Endodermal cell (in vitro differentiated cells): Measurements from ENCODE around the gene CERS3. TPM values are rescaled to one million over a fixed set of nuclear protein-coding genes. Genes with fewer than 3 reads are reported as not detected.

Experiments used
- DNase-seq: peaks from one replicate; pipeline ENCODE4 v3.0.0-alpha.2; 2017
- H3K27ac ChIP-seq: 2 replicates; pipeline ENCODE4 v1.5.1; 2013; ENCODE audit warnings: mild to moderate bottlenecking, low read depth, low read length, moderate library complexity
- H3K27me3 ChIP-seq: 2 replicates; pipeline ENCODE4 v1.6.1; 2013; ENCODE audit warnings: mild to moderate bottlenecking, low read length, moderate library complexity; ENCODE audit not compliant: insufficient read depth, control insufficient read depth, poor library complexity, severe bottlenecking
- H3K36me3 ChIP-seq: 2 replicates; pipeline ENCODE4 v1.7.0; 2013; ENCODE audit warnings: mild to moderate bottlenecking, low read length, moderate library complexity; ENCODE audit not compliant: control insufficient read depth, insufficient read depth
- H3K4me1 ChIP-seq: one replicate; pipeline ENCODE4 v1.7.0; 2013; ENCODE audit warnings: low read length; ENCODE audit not compliant: control insufficient read depth, insufficient read depth
- H3K4me3 ChIP-seq: 2 replicates; pipeline ENCODE4 v1.5.1; 2013; ENCODE audit warnings: mild to moderate bottlenecking, low read length, moderate library complexity
- H3K9ac ChIP-seq: 2 replicates; pipeline ENCODE4 v1.6.1; 2013; ENCODE audit warnings: mild to moderate bottlenecking, low read length, moderate library complexity; ENCODE audit not compliant: poor library complexity, severe bottlenecking; ENCODE audit errors: extremely low read depth
- H3K9me3 ChIP-seq: 2 replicates; pipeline ENCODE4 v1.6.1; 2013; ENCODE audit warnings: mild to moderate bottlenecking, low read length, moderate library complexity; ENCODE audit not compliant: control insufficient read depth
- H3K27ac Mint-ChIP-seq: 2 replicates; pipeline ENCODE4 v1.8.0; 2020; ENCODE audit warnings: mixed read lengths
- H3K27me3 Mint-ChIP-seq: 2 replicates; pipeline ENCODE4 v1.8.0; 2021; ENCODE audit warnings: mild to moderate bottlenecking, mixed read lengths; ENCODE audit not compliant: insufficient read depth
- H3K36me3 Mint-ChIP-seq: 2 replicates; pipeline ENCODE4 v1.8.0; 2020; ENCODE audit warnings: low read depth, mixed read lengths
- H3K4me1 Mint-ChIP-seq: 2 replicates; pipeline ENCODE4 v1.8.0; 2020; ENCODE audit warnings: mixed read lengths
- H3K4me3 Mint-ChIP-seq: 2 replicates; pipeline ENCODE4 v1.8.0; 2020; ENCODE audit warnings: mild to moderate bottlenecking, moderate library complexity, mixed read lengths
- H3K9me3 Mint-ChIP-seq: 2 replicates; pipeline ENCODE4 v1.8.0; 2020; ENCODE audit warnings: mild to moderate bottlenecking, mixed read lengths
- WGBS, 2 experiments: methylation state at CpG; one replicate each; pipeline versions ENCODE4 v1.1.5 to v1.1.7; 2013; ENCODE audit warnings: missing lambda C conversion rate in 2 of 2, mixed read lengths in 1 of 2; ENCODE audit not compliant: insufficient coverage in 1 of 2, insufficient read length in 1 of 2; 5-methylcytosine and 5-hydroxymethylcytosine counted together
- total RNA-seq, 2 donors: library from RNA; stranded (reverse); fragmentation: NEBNext Ultra II Directional in 1 of 2; extraction: Animal tissue kit (Norgen Biotek cat#: 25700) in 1 of 2; gene quantifications; 2 replicates in 1 of 2; 3 replicates in 1 of 2; pipeline ENCODE4 v1.2.1, GENCODE V29; 2021
- TF ChIP-seq, protein P1 (sequence below): fragments of 200-600 bp; sonication (generic); conservative IDR thresholded peaks from 2 replicates; pipeline ENCODE4 v1.5.0; 2021; ENCODE audit warnings: antibody characterized with exemption, mild to moderate bottlenecking

Gene CERS3
- total RNA-seq, 2 donors from 2014 or later, result 0.48 TPM; not detected in 1

GRCh38 chr15:100553468-100553867, 24.7 kb upstream of the CERS3 start:
- TF ChIP-seq, protein P1, sequence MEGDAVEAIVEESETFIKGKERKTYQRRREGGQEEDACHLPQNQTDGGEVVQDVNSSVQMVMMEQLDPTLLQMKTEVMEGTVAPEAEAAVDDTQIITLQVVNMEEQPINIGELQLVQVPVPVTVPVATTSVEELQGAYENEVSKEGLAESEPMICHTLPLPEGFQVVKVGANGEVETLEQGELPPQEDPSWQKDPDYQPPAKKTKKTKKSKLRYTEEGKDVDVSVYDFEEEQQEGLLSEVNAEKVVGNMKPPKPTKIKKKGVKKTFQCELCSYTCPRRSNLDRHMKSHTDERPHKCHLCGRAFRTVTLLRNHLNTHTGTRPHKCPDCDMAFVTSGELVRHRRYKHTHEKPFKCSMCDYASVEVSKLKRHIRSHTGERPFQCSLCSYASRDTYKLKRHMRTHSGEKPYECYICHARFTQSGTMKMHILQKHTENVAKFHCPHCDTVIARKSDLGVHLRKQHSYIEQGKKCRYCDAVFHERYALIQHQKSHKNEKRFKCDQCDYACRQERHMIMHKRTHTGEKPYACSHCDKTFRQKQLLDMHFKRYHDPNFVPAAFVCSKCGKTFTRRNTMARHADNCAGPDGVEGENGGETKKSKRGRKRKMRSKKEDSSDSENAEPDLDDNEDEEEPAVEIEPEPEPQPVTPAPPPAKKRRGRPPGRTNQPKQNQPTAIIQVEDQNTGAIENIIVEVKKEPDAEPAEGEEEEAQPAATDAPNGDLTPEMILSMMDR, result no peak
- Histone ChIP-seq H3K9ac (no peak overlapping the region), H3K27me3 (no peaks in the 10 kb centered on the region), H3K4me3 (no peak overlapping the region), H3K9me3 (peaks cover 6% of the 10 kb centered on the region), H3K4me1 (no peaks in the 10 kb centered on the region), H3K36me3 (no peaks in the 10 kb centered on the region), H3K27ac (no peak overlapping the region)
- H3K4me1 Mint-ChIP-seq, result no peaks in the 10 kb centered on the region
- no peaks in the 10 kb centered on the region for H3K27me3 Mint-ChIP-seq
- no peak for DNase-seq
- H3K9me3 Mint-ChIP-seq, result peaks cover 62% of the 10 kb centered on the region
- H3K27ac Mint-ChIP-seq, result no peak overlapping the region
- WGBS, 2 experiments, result 93 to 96% methylated on average over 16 of the region's 16 CpGs
- peaks cover 5% of the 10 kb centered on the region for H3K36me3 Mint-ChIP-seq
- no peak overlapping the region for H3K4me3 Mint-ChIP-seq

- H3K4me1 Mint-ChIP-seq, result no peaks in the 10 kb centered on the region
- no peaks in the 10 kb centered on the region for H3K27me3 ChIP-seq
- no peak overlapping the region for H3K4me3 Mint-ChIP-seq
- TF ChIP-seq, protein P1, result no peak
- no peak overlapping the region for H3K4me3 ChIP-seq
- peaks cover 32% of the 10 kb centered on the region for H3K9me3 Mint-ChIP-seq
- H3K36me3 ChIP-seq, result no peaks in the 10 kb centered on the region
- H3K9me3 ChIP-seq, result peaks cover 6% of the 10 kb centered on the region
- H3K36me3 Mint-ChIP-seq, result no peaks in the 10 kb centered on the region
- DNase-seq, result no peak
- no peaks in the 10 kb centered on the region for H3K4me1 ChIP-seq
- H3K27me3 Mint-ChIP-seq, result no peaks in the 10 kb centered on the region
- H3K27ac Mint-ChIP-seq, result no peak overlapping the region
- H3K27ac ChIP-seq, result no peak overlapping the region
- WGBS, 2 experiments, result 88 to 92% methylated on average over 3 to 5 of the region's 5 CpGs
- no peak overlapping the region for H3K9ac ChIP-seq
Observed at GRCh38 chr15:100547961-100548360, 19.2 kb upstream of the CERS3 start.

- no peak overlapping the region for H3K4me3 ChIP-seq
- Mint-ChIP-seq H3K4me1 (no peaks in the 10 kb centered on the region), H3K9me3 (peaks cover 6% of the 10 kb centered on the region), H3K27me3 (no peaks in the 10 kb centered on the region), H3K4me3 (no peak overlapping the region), H3K36me3 (no peaks in the 10 kb centered on the region), H3K27ac (no peak overlapping the region)
- WGBS, 2 experiments, result 87 to 93% methylated on average over 3 to 6 of the region's 6 CpGs
- H3K36me3 ChIP-seq, result no peaks in the 10 kb centered on the region
- no peaks in the 10 kb centered on the region for H3K4me1 ChIP-seq
- H3K9me3 ChIP-seq, result no peaks in the 10 kb centered on the region
- no peak overlapping the region for H3K9ac ChIP-seq
- TF ChIP-seq, protein P1, result no peak
- no peaks in the 10 kb centered on the region for H3K27me3 ChIP-seq
- no peak overlapping the region for H3K27ac ChIP-seq
- no peak for DNase-seq
Observed at GRCh38 chr15:100544946-100545345, 16.2 kb upstream of the CERS3 start.
